Lung (tissue), 12 donors: Measurements from ENCODE around the gene LSG1. TPM values are rescaled to one million over a fixed set of nuclear protein-coding genes. Genes with fewer than 3 reads are reported as not detected.

Experiments
- ATAC-seq: fragments of 200-7000 bp; cut with Tn5 transposase; one replicate; pipeline ENCODE4 v1.9.1; 2020; ENCODE audit warnings: moderate number of reproducible peaks; ENCODE audit not compliant: insufficient read depth, low FRiP score
- DNase-seq, 3 donors: peaks; one replicate each; pipeline ENCODE4 v3.0.0-alpha.2; 2013 to 2017
- H3K27ac ChIP-seq, 2 donors: one replicate each; pipeline ENCODE4 v1.5.1; 2013; ENCODE audit warnings: mild to moderate bottlenecking in 2 of 2, moderate library complexity in 2 of 2, control low read depth in 1 of 2, inconsistent platforms in 1 of 2, low read depth in 1 of 2, low read length in 1 of 2
- H3K27me3 ChIP-seq, 3 donors: one replicate each; pipeline ENCODE4 v1.5.1; 2013; ENCODE audit warnings: low read length in 2 of 3; ENCODE audit not compliant: control insufficient read depth in 3 of 3, insufficient read depth in 3 of 3
- H3K36me3 ChIP-seq, 4 donors: one replicate each; pipeline ENCODE4 v1.5.1; 2013; ENCODE audit warnings: low read length in 4 of 4, mild to moderate bottlenecking in 1 of 4, moderate library complexity in 1 of 4; ENCODE audit not compliant: control insufficient read depth in 4 of 4, insufficient read depth in 4 of 4
- H3K4me1 ChIP-seq, 5 donors: one replicate each; pipeline ENCODE4 v1.5.1; 2013; ENCODE audit warnings: low read length in 5 of 5, mild to moderate bottlenecking in 2 of 5, moderate library complexity in 1 of 5; ENCODE audit not compliant: control insufficient read depth in 5 of 5, insufficient read depth in 5 of 5
- H3K4me3 ChIP-seq: one replicate; pipeline ENCODE4 v1.5.1; 2013; ENCODE audit warnings: mild to moderate bottlenecking, control low read depth, moderate library complexity
- H3K9ac ChIP-seq, 2 donors: one replicate each; pipeline ENCODE4 v1.5.1; 2013; ENCODE audit warnings: low read length in 2 of 2, control low read depth in 1 of 2; ENCODE audit not compliant: insufficient read depth in 1 of 2
- H3K9me3 ChIP-seq, 4 donors: one replicate each; pipeline ENCODE4 v1.5.1; 2013; ENCODE audit warnings: low read length in 3 of 4, mild to moderate bottlenecking in 1 of 4, moderate library complexity in 1 of 4; ENCODE audit not compliant: control insufficient read depth in 4 of 4, insufficient read depth in 3 of 4
- WGBS, 2 donors: extraction: QIAGEN DNeasy Blood & Tissue Kit; methylation state at CpG; one replicate each; pipeline ENCODE4 v1.1.7; 2013; 5-methylcytosine and 5-hydroxymethylcytosine counted together
- polyA plus RNA-seq, 2 donors: library from polyadenylated mRNA; stranded (reverse); fragments of 200-250 nt; gene quantifications; one replicate each; pipeline ENCODE4 v1.2.1, GENCODE V29; 2013
- total RNA-seq, 2 donors: library from RNA; depleted of rRNA in 1 of 2; stranded (reverse); fragments of >200 nt in 1 of 2; gene quantifications; one replicate each; pipeline ENCODE4 v1.2.1, GENCODE V29; 2014 to 2021
- TF ChIP-seq, protein P1 (sequence below): IDR thresholded peaks from 2 replicates; pipeline ENCODE4 v1.5.1; 2012; ENCODE audit warnings: mild to moderate bottlenecking; ENCODE audit errors: control extremely low read depth, extremely low read depth
- donor health status: control.
- donor health status: control.
- donor health status: Bipolar disorder and iron deficiency.
- donor health status: healthy.
- donor health status: DM: yes; HTN: yes; CAD: no.

The LSG1 gene
- total and polyA plus RNA-seq, 4 donors: 19.4 to 37.4 (median 24.5) TPM

GRCh38 chr3:194610689-194611088 is 61.3 kb downstream of the LSG1 start:
- Histone ChIP-seq H3K4me1 (no peaks in the 10 kb centered on the region), H3K27me3 (no peaks in the 10 kb centered on the region), H3K9me3 (no peaks in the 10 kb centered on the region), H3K36me3 (peaks cover 0 to 7% (median 1%) of the 10 kb centered on the region in 4 donors), H3K4me3 (no peak overlapping the region), H3K9ac (no peak overlapping the region), H3K27ac (no peak overlapping the region)
- ATAC-seq (no peak), DNase-seq (no peak)
- 94 to 96% methylated on average over 3 of the region's 3 CpGs for WGBS, 2 donors
- TF ChIP-seq, protein P1, sequence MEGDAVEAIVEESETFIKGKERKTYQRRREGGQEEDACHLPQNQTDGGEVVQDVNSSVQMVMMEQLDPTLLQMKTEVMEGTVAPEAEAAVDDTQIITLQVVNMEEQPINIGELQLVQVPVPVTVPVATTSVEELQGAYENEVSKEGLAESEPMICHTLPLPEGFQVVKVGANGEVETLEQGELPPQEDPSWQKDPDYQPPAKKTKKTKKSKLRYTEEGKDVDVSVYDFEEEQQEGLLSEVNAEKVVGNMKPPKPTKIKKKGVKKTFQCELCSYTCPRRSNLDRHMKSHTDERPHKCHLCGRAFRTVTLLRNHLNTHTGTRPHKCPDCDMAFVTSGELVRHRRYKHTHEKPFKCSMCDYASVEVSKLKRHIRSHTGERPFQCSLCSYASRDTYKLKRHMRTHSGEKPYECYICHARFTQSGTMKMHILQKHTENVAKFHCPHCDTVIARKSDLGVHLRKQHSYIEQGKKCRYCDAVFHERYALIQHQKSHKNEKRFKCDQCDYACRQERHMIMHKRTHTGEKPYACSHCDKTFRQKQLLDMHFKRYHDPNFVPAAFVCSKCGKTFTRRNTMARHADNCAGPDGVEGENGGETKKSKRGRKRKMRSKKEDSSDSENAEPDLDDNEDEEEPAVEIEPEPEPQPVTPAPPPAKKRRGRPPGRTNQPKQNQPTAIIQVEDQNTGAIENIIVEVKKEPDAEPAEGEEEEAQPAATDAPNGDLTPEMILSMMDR: no peak

GRCh38 chr3:194609601-194610000 is 62.4 kb downstream of the LSG1 start:
- TF ChIP-seq, protein P1: no peak
- Histone ChIP-seq H3K9ac (no peak overlapping the region), H3K27me3 (no peaks in the 10 kb centered on the region), H3K4me3 (no peak overlapping the region), H3K27ac (no peak overlapping the region), H3K9me3 (no peaks in the 10 kb centered on the region), H3K4me1 (no peaks in the 10 kb centered on the region), H3K36me3 (peaks cover 0 to 7% (median 0%) of the 10 kb centered on the region in 4 donors)
- 71 to 86% methylated on average over 13 of the region's 13 CpGs for WGBS, 2 donors
- ATAC-seq: no peak
- no peak for DNase-seq

- Histone ChIP-seq H3K9ac (no peak overlapping the region), H3K4me3 (no peak overlapping the region), H3K4me1 (no peaks in the 10 kb centered on the region), H3K27me3 (no peaks in the 10 kb centered on the region), H3K9me3 (no peaks in the 10 kb centered on the region), H3K27ac (no peak overlapping the region), H3K36me3 (peaks cover 0 to 4% (median 1%) of the 10 kb centered on the region in 4 donors)
- TF ChIP-seq, protein P1: no peak
- ATAC-seq (no peak), DNase-seq (no peak)
- WGBS, 2 donors: 86 to 87% methylated on average over 9 of the region's 9 CpGs
Observed at GRCh38 chr3:194608981-194609380, 63.0 kb downstream of the LSG1 start.
